K562 (cell line): Measurements from ENCODE around the gene PIWIL1.

ENCODE experiments used
- ATF3 ChIP-seq, 2 experiments: fragments of 450-650 bp in 1 of 2; sonication (generic) in 1 of 2; formaldehyde crosslinking in 1 of 2; IDR thresholded peaks in 1 of 2; conservative IDR thresholded peaks in 1 of 2; 2 replicates each; pipeline versions ENCODE4 v1.6.1 to v1.8.1; 2016 to 2023; ENCODE audit warnings: mild to moderate bottlenecking in 2 of 2, moderate library complexity in 2 of 2, inconsistent platforms in 1 of 2, missing genetic modification reagents in 1 of 2
- CREM ChIP-seq: IDR thresholded peaks from 2 replicates; pipeline ENCODE4 v1.6.1; 2014; ENCODE audit warnings: antibody characterized with exemption, low read depth
- CTCF ChIP-seq, 3 experiments: IDR thresholded peaks in 2 of 3; conservative IDR thresholded peaks in 1 of 3; 2 replicates each; pipeline ENCODE4 v1.5.1; 2011 to 2012; ENCODE audit warnings: low read length in 3 of 3, mild to moderate bottlenecking in 3 of 3, control low read depth in 2 of 3, improper control_type of control experiment in 1 of 3, inconsistent platforms in 1 of 3, low read depth in 1 of 3, mixed read lengths in 1 of 3, moderate library complexity in 1 of 3; ENCODE audit not compliant: insufficient read depth in 2 of 3
- KAT2B ChIP-seq: IDR thresholded peaks from one replicate; pipeline ENCODE4 v1.6.1; 2012; ENCODE audit warnings: low read depth, mild to moderate bottlenecking, control low read depth, inconsistent platforms, low read length, moderate library complexity
- NCOA2 ChIP-seq, 2 experiments: fragments of 450-650 bp; IDR thresholded peaks; 2 replicates each; pipeline ENCODE4 v1.6.1; 2018; ENCODE audit warnings: mild to moderate bottlenecking in 2 of 2, moderate library complexity in 1 of 2; ENCODE audit not compliant: partially characterized antibody in 2 of 2
- NFIX ChIP-seq: fragments of 250-450 bp; sonication (Bioruptor Pico); IDR thresholded peaks from 2 replicates; pipeline ENCODE4 v1.4.0; 2020; ENCODE audit warnings: low read depth, mild to moderate bottlenecking, moderate library complexity
- POLR2AphosphoS5 ChIP-seq: IDR thresholded peaks from 2 replicates; pipeline ENCODE4 v1.6.1; 2011; ENCODE audit warnings: mild to moderate bottlenecking, low read depth, low read length, moderate library complexity; ENCODE audit not compliant: control insufficient read depth, insufficient read depth
- REST ChIP-seq, 2 experiments: fragments of 450-650 bp; formaldehyde crosslinking in 1 of 2; IDR thresholded peaks; 2 replicates each; pipeline versions ENCODE4 v1.4.0 to v1.6.1; 2014 to 2020; ENCODE audit warnings: mild to moderate bottlenecking in 2 of 2, borderline replicate concordance in 1 of 2, low read depth in 1 of 2
- SMAD4 ChIP-seq: fragments of 250-450 bp; sonication (Bioruptor Pico); conservative IDR thresholded peaks from 2 replicates; pipeline ENCODE4 v1.8.0; 2021; ENCODE audit warnings: inconsistent platforms, mild to moderate bottlenecking, moderate library complexity
- XRCC5 ChIP-seq: fragments of 200-400 bp; formaldehyde crosslinking; IDR thresholded peaks from 2 replicates; pipeline ENCODE4 v1.6.1; 2017; ENCODE audit warnings: low read depth, mild to moderate bottlenecking, low read length
- ZNF274 ChIP-seq: IDR thresholded peaks from 2 replicates; pipeline ENCODE4 v1.6.1; 2011; ENCODE audit warnings: low read depth, mild to moderate bottlenecking, low read length, moderate library complexity, borderline replicate concordance
- ZSCAN29 ChIP-seq: fragments of 450-650 bp; IDR thresholded peaks from 2 replicates; pipeline ENCODE4 v1.6.1; 2017

- TF ChIP-seq KAT2B, result no peak
- no peak for TF ChIP-seq XRCC5
- no peak for TF ChIP-seq CTCF (IDR thresholded peaks at IDR 0.05 in 2 of 3, conservative IDR thresholded peaks at IDR 0.05 in 1 of 3; ENCODE audit: insufficient read depth in 2 of 3, low read depth in 1 of 3, low read length in 3 of 3)
- TF ChIP-seq ATF3 (IDR thresholded peaks at IDR 0.05), result no peak
- no peak for TF ChIP-seq ATF3 (CRISPR knock-in tag; conservative IDR thresholded peaks at IDR 0.05)
- TF ChIP-seq CREM, result no peak
- TF ChIP-seq POLR2AphosphoS5, result no peak
- no peak for TF ChIP-seq REST (IDR thresholded peaks at IDR 0.05; ENCODE audit: borderline replicate concordance)
- no peak for TF ChIP-seq REST (CRISPR knock-in tag; IDR thresholded peaks at IDR 0.05; ENCODE audit: low read depth)
- TF ChIP-seq SMAD4 (CRISPR knock-in tag), result no peak
- TF ChIP-seq ZNF274, result no peak
- TF ChIP-seq NFIX (CRISPR knock-in tag), result no peak
- no peak for TF ChIP-seq NCOA2 (IDR thresholded peaks at IDR 0.05; ENCODE audit: partially characterized antibody in 2 of 2)
- TF ChIP-seq ZSCAN29, result no peak
Observed at GRCh38 chr12:130398100-130398848, 60.6 kb downstream of the PIWIL1 start.
